Measurements from ENCODE around the gene LHPP. TPM values are rescaled to one million over a fixed set of nuclear protein-coding genes. Genes with fewer than 3 reads are reported as not detected.
A peak's percentile ranks its signal among the peaks of the same experiment; 100 is the strongest.

The LHPP gene
- total RNA-seq, 6 donors from 2014 or later = 12.0 to 21.4 (median 16.4) TPM

- H3K27me3 ChIP-seq = no peaks in the 10 kb centered on the region
- DNase-seq = no peak
- no peak for ATAC-seq (ENCODE audit: low FRiP score in 2 of 2)
- H3K4me3 ChIP-seq = no peak overlapping the region
- WGBS, 2 donors = 66 to 77% methylated on average over 10 to 13 of the region's 13 CpGs
- H3K4me1 ChIP-seq = peaks cover 70 to 97% (median 83%) of the 10 kb centered on the region in 4 donors
- H3K27ac ChIP-seq = peak overlapping the region; percentile 37 to 87 (median 77)
- no peaks in the 10 kb centered on the region for H3K9me3 ChIP-seq
- H3K36me3 ChIP-seq = no peaks in the 10 kb centered on the region
- TF ChIP-seq CTCF (IDR thresholded peaks at IDR 0.05) (no peak), POLR2A (IDR thresholded peaks at IDR 0.05) (no peak), POLR2AphosphoS5 (IDR thresholded peaks at IDR 0.05) (no peak), EP300 (IDR thresholded peaks at IDR 0.05) (no peak)
These were observed 189.3 kb downstream of the LHPP start for GRCh38 chr10:124650820-124651401.

- peaks cover 65 to 92% (median 78%) of the 10 kb centered on the region in 4 donors for H3K4me1 ChIP-seq
- 77 to 85% methylated on average over 7 to 13 of the region's 14 CpGs for WGBS, 2 donors
- TF ChIP-seq POLR2A (IDR thresholded peaks at IDR 0.05) = no peak
- TF ChIP-seq CTCF (IDR thresholded peaks at IDR 0.05) = no peak
- TF ChIP-seq EP300 (IDR thresholded peaks at IDR 0.05) = no peak
- no peak for TF ChIP-seq POLR2AphosphoS5 (IDR thresholded peaks at IDR 0.05)
These were observed 189.8 kb downstream of the LHPP start for GRCh38 chr10:124651402-124651891.

GRCh38 chr10:124652200-124652599 is 190.6 kb downstream of the LHPP start:
- Histone ChIP-seq H3K36me3 (no peaks in the 10 kb centered on the region), H3K27ac (peak overlapping the region in 3 of 4 donors; percentile 20 to 86 (median 77)), H3K27me3 (no peaks in the 10 kb centered on the region), H3K9me3 (no peaks in the 10 kb centered on the region), H3K4me1 (peaks cover 57 to 84% (median 70%) of the 10 kb centered on the region in 4 donors), H3K4me3 (no peak overlapping the region)
- no peak for ATAC-seq (ENCODE audit: low FRiP score in 2 of 2)
- TF ChIP-seq CTCF (IDR thresholded peaks at IDR 0.05) = no peak
- no peak for TF ChIP-seq POLR2AphosphoS5 (IDR thresholded peaks at IDR 0.05)
- no peak for TF ChIP-seq POLR2A (IDR thresholded peaks at IDR 0.05)
- TF ChIP-seq EP300 (IDR thresholded peaks at IDR 0.05) = no peak
- 84 to 100% methylated on average over 2 to 5 of the region's 5 CpGs for WGBS, 2 donors
- no peak for DNase-seq

More at GRCh38 chr10:124651402-124651891, 189.8 kb downstream of the LHPP start:
- DNase-seq (no peak), ATAC-seq (ENCODE audit: low FRiP score in 2 of 2) (no peak)
- H3K27me3 ChIP-seq = no peaks in the 10 kb centered on the region
- H3K4me3 ChIP-seq = no peak overlapping the region
- H3K27ac ChIP-seq = peak overlapping the region; percentile 36 to 87 (median 77)
- H3K36me3 ChIP-seq = no peaks in the 10 kb centered on the region
- H3K9me3 ChIP-seq = no peaks in the 10 kb centered on the region

- no peak overlapping the region for H3K4me3 ChIP-seq
- H3K4me1 ChIP-seq = peaks cover 55 to 81% (median 67%) of the 10 kb centered on the region in 4 donors
- no peak for DNase-seq
- no peaks in the 10 kb centered on the region for H3K27me3 ChIP-seq
- no peaks in the 10 kb centered on the region for H3K36me3 ChIP-seq
- no peaks in the 10 kb centered on the region for H3K9me3 ChIP-seq
- H3K27ac ChIP-seq = peak overlapping the region; percentile 20 to 86 (median 62)
- TF ChIP-seq EP300 (IDR thresholded peaks at IDR 0.05) = no peak
- no peak for TF ChIP-seq POLR2A (IDR thresholded peaks at IDR 0.05)
- TF ChIP-seq CTCF (IDR thresholded peaks at IDR 0.05) = no peak
- no peak for TF ChIP-seq POLR2AphosphoS5 (IDR thresholded peaks at IDR 0.05)
- ATAC-seq (ENCODE audit: low FRiP score in 2 of 2) = no peak
- 67 to 81% methylated on average over 3 to 8 of the region's 8 CpGs for WGBS, 2 donors
These were observed 191.1 kb downstream of the LHPP start for GRCh38 chr10:124652701-124653100.

- Histone ChIP-seq H3K4me3 (no peak overlapping the region), H3K36me3 (no peaks in the 10 kb centered on the region), H3K27ac (peak overlapping the region; percentile 48 to 86 (median 76)), H3K4me1 (peaks cover 50 to 81% (median 64%) of the 10 kb centered on the region in 4 donors), H3K27me3 (no peaks in the 10 kb centered on the region), H3K9me3 (no peaks in the 10 kb centered on the region)
- no peak for ATAC-seq (ENCODE audit: low FRiP score in 2 of 2)
- 79 to 100% methylated on average over 1 to 7 of the region's 7 CpGs for WGBS, 2 donors
- TF ChIP-seq POLR2AphosphoS5 (IDR thresholded peaks at IDR 0.05) (no peak), CTCF (IDR thresholded peaks at IDR 0.05) (no peak), EP300 (IDR thresholded peaks at IDR 0.05) (no peak), POLR2A (IDR thresholded peaks at IDR 0.05) (no peak)
- DNase-seq = no peak
These were observed 191.7 kb downstream of the LHPP start for GRCh38 chr10:124653311-124653710.
